Coronary artery (tissue), 2 donors: ENCODE measurements around the gene OSBPL6.

Source experiments
- DNase-seq: peaks from one replicate; pipeline ENCODE4 v3.0.0-alpha.2; 2017; ENCODE audit warnings: low spot score
- H3K27ac ChIP-seq, 2 donors: fragments of 200-600 bp; sonication (generic); one replicate each; pipeline ENCODE4 v1.5.1; 2016 to 2019
- H3K4me3 ChIP-seq: fragments of 200-600 bp; sonication (generic); 2 replicates; pipeline ENCODE4 v1.5.1; 2016; ENCODE audit warnings: mild to moderate bottlenecking, moderate library complexity
- CTCF ChIP-seq: fragments of 200-600 bp; sonication (generic); IDR thresholded peaks from one replicate; pipeline ENCODE4 v1.5.1; 2019; ENCODE audit warnings: antibody characterized with exemption

Gene OSBPL6

GRCh38 chr2:178377046-178377445, 182.7 kb downstream of the OSBPL6 start:
- no peak overlapping the region for H3K27ac ChIP-seq
- H3K4me3 ChIP-seq, result no peak overlapping the region
- no peak for TF ChIP-seq CTCF
- DNase-seq, result no peak

- no peak for DNase-seq
- TF ChIP-seq CTCF, result no peak
- no peak overlapping the region for H3K4me3 ChIP-seq
- no peak overlapping the region for H3K27ac ChIP-seq
Observed at GRCh38 chr2:178379162-178380004, 185.1 kb downstream of the OSBPL6 start.

- no peak for DNase-seq
- TF ChIP-seq CTCF, result no peak
- no peak overlapping the region for H3K4me3 ChIP-seq
- no peak overlapping the region for H3K27ac ChIP-seq
Observed at GRCh38 chr2:178380763-178381162, 186.5 kb downstream of the OSBPL6 start.

GRCh38 chr2:178383718-178384117, 189.4 kb downstream of the OSBPL6 start:
- Histone ChIP-seq H3K4me3 (no peak overlapping the region), H3K27ac (no peak overlapping the region)
- DNase-seq, result no peak
- no peak for TF ChIP-seq CTCF

- H3K27ac ChIP-seq, result no peak overlapping the region
- DNase-seq, result no peak
- H3K4me3 ChIP-seq, result no peak overlapping the region
- no peak for TF ChIP-seq CTCF
Observed at GRCh38 chr2:178385595-178386148, 191.4 kb downstream of the OSBPL6 start.

- no peak for TF ChIP-seq CTCF
- Histone ChIP-seq H3K27ac (no peak overlapping the region), H3K4me3 (no peak overlapping the region)
Observed at GRCh38 chr2:178386986-178387597, 192.8 kb downstream of the OSBPL6 start.

More at GRCh38 chr2:178386986-178387597, 192.8 kb downstream of the OSBPL6 start:
- no peak for DNase-seq
